Thyroid gland (tissue), 4 donors: ENCODE data around the gene MINK1.
"Not testable (repeated sequence)": the region's sequence is repeated elsewhere in the genome, so short reads cannot be mapped to it uniquely, and the experiment has no call there.

Source experiments
- POLR2A ChIP-seq, 2 donors: fragments of 450-650 bp; IDR thresholded peaks; one replicate each; pipeline ENCODE4 v1.6.1; 2017; ENCODE audit warnings: antibody characterized with exemption in 2 of 2, mild to moderate bottlenecking in 2 of 2, moderate library complexity in 1 of 2
- TF ChIP-seq, protein P1 (sequence below), 6 experiments: fragments of 200-600 bp in 3 of 6; fragments of 450-650 bp in 3 of 6; sonication (generic) in 3 of 6; IDR thresholded peaks; one replicate each; pipeline ENCODE4 v1.5.1; 2016 to 2019; ENCODE audit warnings: antibody characterized with exemption in 6 of 6, mild to moderate bottlenecking in 2 of 6, inconsistent platforms in 1 of 6, moderate library complexity in 1 of 6

DNA sequence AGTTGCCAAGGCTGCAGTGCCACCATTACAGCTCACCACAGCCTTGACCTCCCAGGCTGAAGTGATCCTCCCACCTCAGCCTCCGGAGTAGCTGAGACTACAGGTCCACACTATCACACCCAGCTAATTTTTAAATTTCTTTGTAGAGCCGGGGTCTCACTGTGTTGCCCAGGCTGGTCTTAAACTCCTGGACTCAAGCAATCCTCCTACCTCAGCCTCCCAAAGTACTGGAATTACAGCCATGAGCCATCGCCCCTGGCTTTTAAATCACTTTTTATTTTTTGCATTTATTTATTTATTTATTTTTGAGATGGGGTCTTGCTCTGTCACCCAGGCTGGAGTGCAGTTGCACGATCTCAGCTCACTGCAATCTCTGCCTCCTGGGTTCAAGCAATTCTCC is 81.4 kb downstream of the MINK1 start:
- TF ChIP-seq, protein P1, sequence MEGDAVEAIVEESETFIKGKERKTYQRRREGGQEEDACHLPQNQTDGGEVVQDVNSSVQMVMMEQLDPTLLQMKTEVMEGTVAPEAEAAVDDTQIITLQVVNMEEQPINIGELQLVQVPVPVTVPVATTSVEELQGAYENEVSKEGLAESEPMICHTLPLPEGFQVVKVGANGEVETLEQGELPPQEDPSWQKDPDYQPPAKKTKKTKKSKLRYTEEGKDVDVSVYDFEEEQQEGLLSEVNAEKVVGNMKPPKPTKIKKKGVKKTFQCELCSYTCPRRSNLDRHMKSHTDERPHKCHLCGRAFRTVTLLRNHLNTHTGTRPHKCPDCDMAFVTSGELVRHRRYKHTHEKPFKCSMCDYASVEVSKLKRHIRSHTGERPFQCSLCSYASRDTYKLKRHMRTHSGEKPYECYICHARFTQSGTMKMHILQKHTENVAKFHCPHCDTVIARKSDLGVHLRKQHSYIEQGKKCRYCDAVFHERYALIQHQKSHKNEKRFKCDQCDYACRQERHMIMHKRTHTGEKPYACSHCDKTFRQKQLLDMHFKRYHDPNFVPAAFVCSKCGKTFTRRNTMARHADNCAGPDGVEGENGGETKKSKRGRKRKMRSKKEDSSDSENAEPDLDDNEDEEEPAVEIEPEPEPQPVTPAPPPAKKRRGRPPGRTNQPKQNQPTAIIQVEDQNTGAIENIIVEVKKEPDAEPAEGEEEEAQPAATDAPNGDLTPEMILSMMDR (IDR thresholded peaks at IDR 0.05): not testable (repeated sequence)
- not testable (repeated sequence) for TF ChIP-seq POLR2A (IDR thresholded peaks at IDR 0.05)
